A549 (cell line): ENCODE measurements around the gene LIN7A. TPM values are rescaled to one million over a fixed set of nuclear protein-coding genes. Genes with fewer than 3 reads are reported as not detected.

Source experiments
- ATAC-seq, 2 experiments: fragments of 200-7000 bp in 1 of 2; fragments of >200 bp in 1 of 2; cut with Nextera tagmentation in 1 of 2; cut with Tn5 transposase in 1 of 2; 3 replicates each; pipeline versions ENCODE4 v1.8.0 to v1.9.1; 2018 to 2020; ENCODE audit warnings: mild to moderate bottlenecking in 1 of 2, moderate library complexity in 1 of 2
- CTCF ChIA-PET: fragments of 300-600 bp; sonication (Branson Sonifier 250); formaldehyde crosslinking; extraction: SDS; loops from one replicate; lab custom pipeline; 2021; ENCODE audit warnings: antibody characterized with exemption, inconsistent platforms; lab: Yijun Ruan, JAX
- POLR2A ChIA-PET: fragments of 350-600 bp; formaldehyde crosslinking; extraction: SDS; loops from one replicate; lab custom pipeline; 2021; ENCODE audit warnings: antibody characterized with exemption, inconsistent platforms; lab: Yijun Ruan, JAX
- DNase-seq, 2 experiments: peaks; one replicate each; pipeline versions ENCODE4 v3.0.0 to v3.0.0-alpha.2; 2011 to 2016; ENCODE audit warnings: low read depth in 1 of 2, low spot score in 1 of 2
- FAIRE-seq: peaks from 2 replicates; lab custom pipeline; 2011; peaks lifted over from hg19 to GRCh38; lab: Jason Lieb, UNC
- H3K27ac ChIP-seq, 2 experiments: fragments of >200 bp; sonication (Bioruptor Twin); formaldehyde crosslinking; 3 replicates each; pipeline ENCODE4 v1.5.1; 2016 to 2017
- H3K4me1 ChIP-seq: fragments of >200 bp; sonication (Bioruptor Twin); formaldehyde crosslinking; 3 replicates; pipeline ENCODE4 v1.6.1; 2016
- H3K4me2 ChIP-seq: fragments of >200 bp; sonication (Bioruptor Twin); formaldehyde crosslinking; 3 replicates; pipeline ENCODE4 v1.6.1; 2016
- H3K4me3 ChIP-seq: fragments of >200 bp; sonication (Bioruptor Twin); formaldehyde crosslinking; 3 replicates; pipeline ENCODE4 v1.5.1; 2016
- H3K9me3 ChIP-seq: fragments of >200 bp; sonication (Bioruptor Twin); formaldehyde crosslinking; 3 replicates; pipeline ENCODE4 v1.6.1; 2016
- BHLHE40 ChIP-seq: IDR thresholded peaks from 2 replicates; pipeline ENCODE4 v1.6.1; 2012; ENCODE audit warnings: low read depth, low read length, inconsistent platforms
- CBX8 ChIP-seq: fragments of 200-600 bp; sonication (generic); IDR thresholded peaks from 2 replicates; pipeline ENCODE4 v1.6.1; 2016
- CEBPB ChIP-seq, 2 experiments: fragments of >200 bp in 1 of 2; sonication (Bioruptor Twin) in 1 of 2; formaldehyde crosslinking in 1 of 2; IDR thresholded peaks; 2 replicates each; pipeline ENCODE4 v1.6.1; 2012 to 2016
- CTCF ChIP-seq: fragments of >200 bp; sonication (Bioruptor Twin); formaldehyde crosslinking; IDR thresholded peaks from 3 replicates; pipeline ENCODE4 v1.5.1; 2016
- E2F6 ChIP-seq: IDR thresholded peaks from 2 replicates; pipeline ENCODE4 v1.6.1; 2012; ENCODE audit warnings: low read depth, borderline replicate concordance
- FOXS1 ChIP-seq: fragments of 250-450 bp; sonication (Bioruptor Pico); IDR thresholded peaks from 2 replicates; pipeline ENCODE4 v1.5.0; 2020; ENCODE audit warnings: mild to moderate bottlenecking, moderate library complexity
- GATA3 ChIP-seq: IDR thresholded peaks from 2 replicates; pipeline ENCODE4 v1.6.1; 2012; ENCODE audit warnings: borderline replicate concordance
- HDAC2 ChIP-seq: fragments of 200-600 bp; sonication (generic); IDR thresholded peaks from 2 replicates; pipeline ENCODE4 v1.6.1; 2016
- HES2 ChIP-seq: fragments of >200 bp; sonication (Bioruptor Twin); formaldehyde crosslinking; IDR thresholded peaks from 2 replicates; pipeline ENCODE4 v1.6.1; 2016
- HEYL ChIP-seq: fragments of 250-450 bp; sonication (Bioruptor Pico); IDR thresholded peaks from 2 replicates; pipeline ENCODE4 v1.8.0; 2021; ENCODE audit warnings: mild to moderate bottlenecking, moderate library complexity
- HOXB13 ChIP-seq: fragments of 250-450 bp; sonication (Bioruptor Pico); IDR thresholded peaks from 2 replicates; pipeline ENCODE4 v1.5.0; 2020; ENCODE audit warnings: low read depth, mild to moderate bottlenecking, moderate library complexity
- MAFK ChIP-seq: fragments of 450-650 bp; IDR thresholded peaks from 2 replicates; pipeline ENCODE4 v1.6.1; 2014; ENCODE audit not compliant: partially characterized antibody
- MAX ChIP-seq: IDR thresholded peaks from 2 replicates; pipeline ENCODE4 v1.6.1; 2012
- NFE2L2 ChIP-seq: fragments of 150-350 bp; conservative IDR thresholded peaks from 2 replicates; pipeline ENCODE4 v1.6.1; 2014; ENCODE audit warnings: low read length
- POLR2A ChIP-seq: IDR thresholded peaks from 2 replicates; pipeline ENCODE4 v1.6.1; 2012; ENCODE audit warnings: mild to moderate bottlenecking, low read length
- RAD21 ChIP-seq, 2 experiments: fragments of >200 bp in 1 of 2; sonication (Bioruptor Twin) in 1 of 2; formaldehyde crosslinking in 1 of 2; IDR thresholded peaks in 1 of 2; conservative IDR thresholded peaks in 1 of 2; 2 replicates in 1 of 2; 3 replicates in 1 of 2; pipeline ENCODE4 v1.6.1; 2012 to 2018; ENCODE audit warnings: inconsistent platforms in 1 of 2
- RFX5 ChIP-seq: fragments of 450-650 bp; IDR thresholded peaks from 2 replicates; pipeline ENCODE4 v1.7.1; 2014; ENCODE audit warnings: antibody characterized with exemption, mild to moderate bottlenecking, moderate library complexity
- RNF2 ChIP-seq: fragments of 200-600 bp; sonication (generic); IDR thresholded peaks from 2 replicates; pipeline ENCODE4 v1.6.1; 2016; ENCODE audit warnings: low read depth, mild to moderate bottlenecking, antibody characterized with exemption, moderate library complexity, borderline replicate concordance
- SMC3 ChIP-seq: fragments of >200 bp; sonication (Bioruptor Twin); formaldehyde crosslinking; IDR thresholded peaks from 3 replicates; pipeline ENCODE4 v1.6.1; 2018; ENCODE audit warnings: inconsistent platforms
- TFCP2L1 ChIP-seq: fragments of 250-450 bp; sonication (Bioruptor Pico); IDR thresholded peaks from 2 replicates; pipeline ENCODE4 v1.5.0; 2021; ENCODE audit warnings: mild to moderate bottlenecking
- ZC3H11A ChIP-seq: fragments of 450-650 bp; IDR thresholded peaks from 2 replicates; pipeline ENCODE4 v1.6.1; 2014; ENCODE audit warnings: antibody characterized with exemption, mild to moderate bottlenecking
- WGBS: methylation state at CpG from one replicate; pipeline ENCODE4 v1.1.6; 2017; ENCODE audit errors: missing lambda C conversion rate; 5-methylcytosine and 5-hydroxymethylcytosine counted together
- polyA plus RNA-seq, 4 experiments: library from polyadenylated mRNA; depleted of rRNA in 3 of 4; stranded (reverse); fragments of >200 nt; fragmentation: RNase III in 1 of 4; extraction: RNeasy Plus Mini Kit Qiagen cat#74134 plus additional on column Dnase treatment in 1 of 4; gene quantifications; 2 replicates in 3 of 4; 3 replicates in 1 of 4; pipeline ENCODE4 v1.2.3, GENCODE V29; 2011 to 2017

The LIN7A gene
- polyA plus RNA-seq, 2 of the 4 experiments (the other 2 are of a cell fraction), result 0.23 to 2.6 TPM

- TF ChIP-seq RNF2 (no peak), RFX5 (no peak)
Measured at GRCh38 chr12:80877721-80878265, 59.9 kb downstream of the LIN7A start (continued).

- Histone ChIP-seq H3K9me3 (no peaks in the 10 kb centered on the region), H3K4me3 (no peak overlapping the region), H3K4me1 (no peaks in the 10 kb centered on the region), H3K4me2 (no peak overlapping the region), H3K27ac (no peak overlapping the region)
- CTCF ChIA-PET, result no interaction called here
- DNase-seq (no peak), ATAC-seq (no peak), FAIRE-seq (no peak)
- POLR2A ChIA-PET, result no interaction called here
- no peak for TF ChIP-seq FOXS1 (CRISPR knock-in tag)
- no peak for TF ChIP-seq E2F6
- 0 out of 2 replicates have a peak, but pooled peaks have one; percentile 32 for TF ChIP-seq NFE2L2
- no peak for TF ChIP-seq HDAC2
- no peak for TF ChIP-seq RFX5
- TF ChIP-seq BHLHE40, result no peak
- TF ChIP-seq HES2, result no peak
- TF ChIP-seq MAFK, result peak; percentile 76
Measured at GRCh38 chr12:80872053-80872452, 65.7 kb downstream of the LIN7A start.

GRCh38 chr12:80869264-80869663, 68.5 kb downstream of the LIN7A start:
- TF ChIP-seq TFCP2L1 (no peak), HEYL (CRISPR knock-in tag) (no peak), NFE2L2 (no peak), POLR2A (no peak), CTCF (no peak), ZC3H11A (no peak)
- Histone ChIP-seq H3K4me2 (no peak overlapping the region), H3K4me1 (no peaks in the 10 kb centered on the region), H3K4me3 (no peak overlapping the region), H3K9me3 (no peaks in the 10 kb centered on the region), H3K27ac (no peak overlapping the region)
- 7% methylated on average over 2 of the region's 2 CpGs for WGBS
- FAIRE-seq, result no peak
- ChIA-PET CTCF (no interaction called here), POLR2A (no interaction called here)
- no peak for ATAC-seq
- no peak for DNase-seq

- Histone ChIP-seq H3K27ac (no peak overlapping the region), H3K4me2 (no peak overlapping the region), H3K4me3 (no peak overlapping the region), H3K9me3 (no peaks in the 10 kb centered on the region), H3K4me1 (no peaks in the 10 kb centered on the region)
- DNase-seq (no peak), ATAC-seq (no peak), FAIRE-seq (no peak)
- ChIA-PET POLR2A (no interaction called here), CTCF (no interaction called here)
- WGBS, result 55% methylated on average over 1 of the region's 1 CpG
- no peak for TF ChIP-seq SMC3
- no peak for TF ChIP-seq CBX8
- no peak for TF ChIP-seq RAD21 (conservative IDR thresholded peaks at IDR 0.05 in 1 of 2, IDR thresholded peaks at IDR 0.05 in 1 of 2)
- no peak for TF ChIP-seq GATA3
- no peak for TF ChIP-seq MAX
- TF ChIP-seq CEBPB (IDR thresholded peaks at IDR 0.05), result no peak
- no peak for TF ChIP-seq HEYL (CRISPR knock-in tag)
- TF ChIP-seq HOXB13 (CRISPR knock-in tag), result no peak
- TF ChIP-seq, all 56 proteins: peak for 0
Measured at GRCh38 chr12:80868576-80868975, 69.2 kb downstream of the LIN7A start.
